Endothelial cell (in vitro differentiated cells): Measurements from ENCODE around the gene FBXL7. TPM values are rescaled to one million over a fixed set of nuclear protein-coding genes. Genes with fewer than 3 reads are reported as not detected.

Experiments used
- DNase-seq: peaks from one replicate; pipeline ENCODE4 v3.0.0; 2021; ENCODE audit warnings: low spot score
- H3K27ac Mint-ChIP-seq: one replicate; pipeline ENCODE4 v1.8.0; 2021; ENCODE audit warnings: mixed read lengths, inconsistent platforms; ENCODE audit not compliant: unreplicated experiment
- H3K27me3 Mint-ChIP-seq: one replicate; pipeline ENCODE4 v1.8.0; 2021; ENCODE audit warnings: mild to moderate bottlenecking, moderate library complexity, mixed read lengths, inconsistent platforms; ENCODE audit not compliant: unreplicated experiment
- H3K36me3 Mint-ChIP-seq: one replicate; pipeline ENCODE4 v1.8.0; 2021; ENCODE audit warnings: mild to moderate bottlenecking, low read depth, mixed read lengths, inconsistent platforms; ENCODE audit not compliant: unreplicated experiment
- H3K4me1 Mint-ChIP-seq: one replicate; pipeline ENCODE4 v1.8.0; 2021; ENCODE audit warnings: mild to moderate bottlenecking, mixed read lengths, inconsistent platforms; ENCODE audit not compliant: unreplicated experiment
- H3K4me3 Mint-ChIP-seq: one replicate; pipeline ENCODE4 v1.8.0; 2021; ENCODE audit warnings: mild to moderate bottlenecking, mixed read lengths, inconsistent platforms; ENCODE audit not compliant: unreplicated experiment
- H3K9me3 Mint-ChIP-seq: one replicate; pipeline ENCODE4 v1.8.0; 2021; ENCODE audit warnings: mixed read lengths, inconsistent platforms; ENCODE audit not compliant: unreplicated experiment
- CTCF ChIP-seq: fragments of 200-600 bp; sonication (generic); IDR thresholded peaks from one replicate; pipeline ENCODE4 v1.5.0; 2021; ENCODE audit warnings: antibody characterized with exemption; ENCODE audit not compliant: unreplicated experiment
- total RNA-seq: library from RNA; stranded (reverse); fragmentation: NEBNext Ultra II Directional; extraction: Animal tissue kit (Norgen Biotek cat#: 25700); gene quantifications from one replicate; pipeline ENCODE4 v1.2.1, GENCODE V29; 2021; ENCODE audit not compliant: unreplicated experiment

The FBXL7 gene
- total RNA-seq, 1 donor from 2014 or later = 63.8 TPM

GRCh38 chr5:15897656-15898055 is 397.7 kb downstream of the FBXL7 start:
- no peak for TF ChIP-seq CTCF
- H3K36me3 Mint-ChIP-seq = no peaks in the 10 kb centered on the region
- H3K27ac Mint-ChIP-seq = no peak overlapping the region
- no peak overlapping the region for H3K4me3 Mint-ChIP-seq
- H3K4me1 Mint-ChIP-seq = peaks cover 14% of the 10 kb centered on the region
- no peaks in the 10 kb centered on the region for H3K27me3 Mint-ChIP-seq
- H3K9me3 Mint-ChIP-seq = no peaks in the 10 kb centered on the region
- no peak for DNase-seq

GRCh38 chr5:15898641-15899040 is 398.7 kb downstream of the FBXL7 start:
- Mint-ChIP-seq H3K4me3 (no peak overlapping the region), H3K36me3 (no peaks in the 10 kb centered on the region), H3K9me3 (no peaks in the 10 kb centered on the region), H3K4me1 (peaks cover 16% of the 10 kb centered on the region), H3K27ac (no peak overlapping the region), H3K27me3 (no peaks in the 10 kb centered on the region)
- no peak for DNase-seq
- no peak for TF ChIP-seq CTCF

- Mint-ChIP-seq H3K4me3 (no peak overlapping the region), H3K4me1 (peaks cover 16% of the 10 kb centered on the region), H3K27me3 (no peaks in the 10 kb centered on the region), H3K9me3 (no peaks in the 10 kb centered on the region), H3K36me3 (no peaks in the 10 kb centered on the region), H3K27ac (no peak overlapping the region)
- DNase-seq = no peak
- TF ChIP-seq CTCF = no peak
Observed at GRCh38 chr5:15899481-15899880, 399.5 kb downstream of the FBXL7 start.

- H3K9me3 Mint-ChIP-seq = no peaks in the 10 kb centered on the region
- no peaks in the 10 kb centered on the region for H3K36me3 Mint-ChIP-seq
- peaks cover 16% of the 10 kb centered on the region for H3K4me1 Mint-ChIP-seq
- H3K27me3 Mint-ChIP-seq = no peaks in the 10 kb centered on the region
- no peak overlapping the region for H3K4me3 Mint-ChIP-seq
- H3K27ac Mint-ChIP-seq = no peak overlapping the region
- no peak for DNase-seq
- TF ChIP-seq CTCF = no peak
Observed at GRCh38 chr5:15901151-15901550, 401.2 kb downstream of the FBXL7 start.

- Mint-ChIP-seq H3K27me3 (no peaks in the 10 kb centered on the region), H3K4me3 (no peak overlapping the region), H3K9me3 (no peaks in the 10 kb centered on the region), H3K27ac (peak overlapping the region; percentile 27), H3K4me1 (peaks cover 16% of the 10 kb centered on the region), H3K36me3 (no peaks in the 10 kb centered on the region)
- TF ChIP-seq CTCF = no peak
- no peak for DNase-seq
Observed at GRCh38 chr5:15902066-15902465, 402.1 kb downstream of the FBXL7 start.
